MM.1S (cell line): ENCODE results near the gene NR1D2.

Experiments used
- CTCF ChIP-seq: fragments of 300-600 bp; sonication (generic); IDR thresholded peaks from 2 replicates; pipeline ENCODE4 v1.5.1; 2016; ENCODE audit warnings: antibody characterized with exemption, low read length, mixed read lengths
- EZH2phosphoT487 ChIP-seq: fragments of 300-600 bp; sonication (generic); IDR thresholded peaks from 2 replicates; pipeline ENCODE4 v1.6.1; 2018; ENCODE audit warnings: antibody characterized with exemption, low read length

- TF ChIP-seq CTCF = no peak
- no peak for TF ChIP-seq EZH2phosphoT487
These were observed 3.7 kb downstream of the NR1D2 start for GRCh38 chr3:23948761-23949160.
